SH-SY5Y (cell line): ENCODE data around the gene KRT37.

Experiments
- GATA2 ChIP-seq: IDR thresholded peaks from 2 replicates; pipeline ENCODE4 v1.6.1; 2011; ENCODE audit warnings: mild to moderate bottlenecking, low read depth, low read length
- GATA3 ChIP-seq: IDR thresholded peaks from 2 replicates; pipeline ENCODE4 v1.6.1; 2011; ENCODE audit warnings: low read depth, mild to moderate bottlenecking, low read length, moderate library complexity

DNA sequence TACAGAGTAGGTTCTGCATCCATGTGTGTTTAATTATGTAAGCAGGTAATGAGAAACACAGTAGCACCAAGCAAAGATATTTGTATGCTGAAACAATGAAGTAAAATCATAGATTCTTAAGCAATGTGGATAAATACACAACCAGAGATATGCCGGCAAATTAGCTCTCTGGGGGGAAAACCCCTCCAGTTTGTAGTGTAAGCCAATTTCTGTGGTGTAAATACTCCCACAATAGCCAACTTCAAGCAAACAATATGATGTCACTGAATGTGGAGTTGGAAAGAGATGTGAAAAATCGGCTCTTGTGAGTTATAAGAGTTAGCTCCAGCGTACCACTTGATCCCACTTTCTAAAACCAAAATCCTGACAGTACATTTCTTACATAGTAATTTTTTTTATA, 20.3 kb upstream of the KRT37 start:
- no peak for TF ChIP-seq GATA2
- no peak for TF ChIP-seq GATA3
